Loucy (cell line): ENCODE data around the gene SLC38A1.

Experiments used
- CTCF ChIP-seq: fragments of 200-600 bp; sonication (generic); conservative IDR thresholded peaks from 2 replicates; pipeline ENCODE4 v1.5.1; 2014; ENCODE audit warnings: mild to moderate bottlenecking, antibody characterized with exemption, low read length
- EZH2phosphoT487 ChIP-seq: fragments of 200-600 bp; IDR thresholded peaks from 2 replicates; pipeline ENCODE4 v1.6.1; 2018; ENCODE audit warnings: antibody characterized with exemption, mild to moderate bottlenecking, moderate library complexity, borderline replicate concordance

- TF ChIP-seq CTCF (no peak), EZH2phosphoT487 (no peak)
Measured at GRCh38 chr12:46209914-46210872, 58.6 kb downstream of the SLC38A1 start.
